ENCODE results near the gene YDJC.

Gene YDJC

GRCh38 chr22:21636629-21637218 lies 6.9 kb upstream of the YDJC start:
- no peak overlapping the region for H3K27ac ChIP-seq (ENCODE audit: low read depth, low read length)
- H4K20me1 ChIP-seq (ENCODE audit: low read depth, low read length): no peaks in the 10 kb centered on the region
- H3K9ac ChIP-seq (ENCODE audit: low read length): no peak overlapping the region
- no peak overlapping the region for H2AFZ ChIP-seq (ENCODE audit: low read depth, low read length, severe bottlenecking)
- H3K4me2 ChIP-seq (ENCODE audit: low read depth, low read length, poor library complexity, severe bottlenecking): no peak overlapping the region
- no peaks in the 10 kb centered on the region for H3K9me2 ChIP-seq (replicated peaks; ENCODE audit: insufficient read depth, low read length)
- TF ChIP-seq CTCF (IDR thresholded peaks at IDR 0.05; ENCODE audit: insufficient read depth, low read length, poor library complexity, severe bottlenecking) (no peak), EZH2phosphoT487 (conservative IDR thresholded peaks at IDR 0.05; ENCODE audit: low read length) (no peak)
- no peaks in the 10 kb centered on the region for H3F3A ChIP-seq (ENCODE audit: insufficient read depth)
- no peaks in the 10 kb centered on the region for H3K27me3 ChIP-seq (ENCODE audit: low read length)
- H3K4me3 ChIP-seq (ENCODE audit: insufficient read depth, low read length, poor library complexity, severe bottlenecking): no peak overlapping the region
- H3K36me3 ChIP-seq (ENCODE audit: low read length): no peaks in the 10 kb centered on the region
- no peaks in the 10 kb centered on the region for H3K9me3 ChIP-seq (ENCODE audit: insufficient read depth, low read length)
- no peaks in the 10 kb centered on the region for H3K79me2 ChIP-seq (ENCODE audit: insufficient read depth, low read length)

GRCh38 chr22:21635771-21636510 lies 6.1 kb upstream of the YDJC start:
- no peak overlapping the region for H3K9ac ChIP-seq (ENCODE audit: low read length)
- H4K20me1 ChIP-seq (ENCODE audit: low read depth, low read length): no peaks in the 10 kb centered on the region
- no peaks in the 10 kb centered on the region for H3K9me2 ChIP-seq (replicated peaks; ENCODE audit: insufficient read depth, low read length)
- H3K27ac ChIP-seq (ENCODE audit: low read depth, low read length): no peak overlapping the region
- no peak overlapping the region for H3K4me2 ChIP-seq (ENCODE audit: low read depth, low read length, poor library complexity, severe bottlenecking)
- no peaks in the 10 kb centered on the region for H3F3A ChIP-seq (ENCODE audit: insufficient read depth)
- no peak overlapping the region for H3K4me3 ChIP-seq (ENCODE audit: insufficient read depth, low read length, poor library complexity, severe bottlenecking)
- no peak overlapping the region for H2AFZ ChIP-seq (ENCODE audit: low read depth, low read length, severe bottlenecking)
- no peaks in the 10 kb centered on the region for H3K9me3 ChIP-seq (ENCODE audit: insufficient read depth, low read length)
- TF ChIP-seq CTCF (IDR thresholded peaks at IDR 0.05; ENCODE audit: insufficient read depth, low read length, poor library complexity, severe bottlenecking) (no peak), EZH2phosphoT487 (conservative IDR thresholded peaks at IDR 0.05; ENCODE audit: low read length) (no peak)
- H3K79me2 ChIP-seq (ENCODE audit: insufficient read depth, low read length): no peaks in the 10 kb centered on the region
- H3K36me3 ChIP-seq (ENCODE audit: low read length): no peaks in the 10 kb centered on the region
- no peaks in the 10 kb centered on the region for H3K27me3 ChIP-seq (ENCODE audit: low read length)

GRCh38 chr22:21634844-21635243 lies 5.0 kb upstream of the YDJC start:
- H3K4me2 ChIP-seq (ENCODE audit: low read depth, low read length, poor library complexity, severe bottlenecking): no peak overlapping the region

More at GRCh38 chr22:21634844-21635243, 5.0 kb upstream of the YDJC start:
- Histone ChIP-seq H2AFZ (ENCODE audit: low read depth, low read length, severe bottlenecking) (no peak overlapping the region), H3K9me2 (replicated peaks; ENCODE audit: insufficient read depth, low read length) (no peaks in the 10 kb centered on the region), H3K27me3 (ENCODE audit: low read length) (no peaks in the 10 kb centered on the region), H3K36me3 (ENCODE audit: low read length) (no peaks in the 10 kb centered on the region), H3K27ac (ENCODE audit: low read depth, low read length) (no peak overlapping the region), H3K9ac (ENCODE audit: low read length) (no peak overlapping the region), H3K79me2 (ENCODE audit: insufficient read depth, low read length) (no peaks in the 10 kb centered on the region), H3F3A (ENCODE audit: insufficient read depth) (no peaks in the 10 kb centered on the region), H3K4me3 (ENCODE audit: insufficient read depth, low read length, poor library complexity, severe bottlenecking) (no peak overlapping the region), H3K9me3 (ENCODE audit: insufficient read depth, low read length) (no peaks in the 10 kb centered on the region), H4K20me1 (ENCODE audit: low read depth, low read length) (no peaks in the 10 kb centered on the region)
- no peak for TF ChIP-seq CTCF (IDR thresholded peaks at IDR 0.05; ENCODE audit: insufficient read depth, low read length, poor library complexity, severe bottlenecking)
- no peak for TF ChIP-seq EZH2phosphoT487 (conservative IDR thresholded peaks at IDR 0.05; ENCODE audit: low read length)
